Stomach smooth muscle (tissue), 2 donors: Measurements from ENCODE around the gene BICD2.

Experiments used
- H3K27ac ChIP-seq: one replicate; pipeline ENCODE4 v1.7.0; 2013; ENCODE audit warnings: mild to moderate bottlenecking, low read length, inconsistent platforms
- H3K27me3 ChIP-seq, 2 donors: one replicate each; pipeline ENCODE4 v1.7.0; 2013; ENCODE audit warnings: low read length in 2 of 2; ENCODE audit not compliant: insufficient read depth in 2 of 2, control insufficient read depth in 1 of 2
- H3K36me3 ChIP-seq, 2 donors: one replicate each; pipeline ENCODE4 v1.7.0; 2013; ENCODE audit warnings: low read length in 2 of 2; ENCODE audit not compliant: control insufficient read depth in 2 of 2, insufficient read depth in 2 of 2
- H3K4me1 ChIP-seq: one replicate; pipeline ENCODE4 v1.7.0; 2013; ENCODE audit warnings: low read length; ENCODE audit not compliant: control insufficient read depth, insufficient read depth
- H3K4me3 ChIP-seq, 2 donors: one replicate each; pipeline ENCODE4 v1.7.0; 2013; ENCODE audit warnings: low read length in 2 of 2
- H3K9ac ChIP-seq, 2 donors: one replicate each; pipeline ENCODE4 v1.7.0; 2013; ENCODE audit warnings: low read length in 2 of 2, mild to moderate bottlenecking in 1 of 2
- H3K9me3 ChIP-seq, 2 donors: one replicate each; pipeline ENCODE4 v1.7.0; 2013; ENCODE audit warnings: low read length in 2 of 2; ENCODE audit not compliant: control insufficient read depth in 2 of 2
- donor health status: healthy.
- donor health status: Pancreatic carcinoma.

BICD2 gene

GRCh38 chr9:92718086-92719001 is 46.3 kb downstream of the BICD2 start:
- Histone ChIP-seq H3K9ac (no peak overlapping the region), H3K4me1 (no peaks in the 10 kb centered on the region), H3K4me3 (no peak overlapping the region), H3K27me3 (no peaks in the 10 kb centered on the region), H3K27ac (no peak overlapping the region), H3K36me3 (peaks cover 80% of the 10 kb centered on the region in 2 donors), H3K9me3 (no peaks in the 10 kb centered on the region)

GRCh38 chr9:92717201-92718085 is 47.2 kb downstream of the BICD2 start:
- no peak overlapping the region for H3K9ac ChIP-seq
- no peak overlapping the region for H3K4me3 ChIP-seq
- no peaks in the 10 kb centered on the region for H3K27me3 ChIP-seq
- no peaks in the 10 kb centered on the region for H3K9me3 ChIP-seq
- H3K36me3 ChIP-seq = peaks cover 81 to 82% of the 10 kb centered on the region in 2 donors
- H3K27ac ChIP-seq = no peak overlapping the region
- H3K4me1 ChIP-seq = no peaks in the 10 kb centered on the region

GRCh38 chr9:92716557-92716956 is 48.1 kb downstream of the BICD2 start:
- Histone ChIP-seq H3K9me3 (no peaks in the 10 kb centered on the region), H3K4me1 (no peaks in the 10 kb centered on the region), H3K9ac (no peak overlapping the region), H3K36me3 (peaks cover 73 to 76% of the 10 kb centered on the region in 2 donors), H3K27me3 (no peaks in the 10 kb centered on the region), H3K4me3 (no peak overlapping the region), H3K27ac (no peak overlapping the region)

- H3K9me3 ChIP-seq = no peaks in the 10 kb centered on the region
- no peaks in the 10 kb centered on the region for H3K4me1 ChIP-seq
- H3K27ac ChIP-seq = no peak overlapping the region
These were observed 49.0 kb downstream of the BICD2 start for GRCh38 chr9:92715488-92716231.

GRCh38 chr9:92714787-92715487 is 49.7 kb downstream of the BICD2 start:
- peaks cover 70 to 71% of the 10 kb centered on the region in 2 donors for H3K36me3 ChIP-seq
- no peaks in the 10 kb centered on the region for H3K27me3 ChIP-seq
- H3K9ac ChIP-seq = no peak overlapping the region
- no peaks in the 10 kb centered on the region for H3K9me3 ChIP-seq
- no peak overlapping the region for H3K27ac ChIP-seq
- no peaks in the 10 kb centered on the region for H3K4me1 ChIP-seq
- H3K4me3 ChIP-seq = no peak overlapping the region

More at GRCh38 chr9:92715488-92716231, 49.0 kb downstream of the BICD2 start:
- Histone ChIP-seq H3K9ac (no peak overlapping the region), H3K27me3 (no peaks in the 10 kb centered on the region), H3K4me3 (no peak overlapping the region), H3K36me3 (peaks cover 70 to 78% of the 10 kb centered on the region in 2 donors)

- no peak overlapping the region for H3K27ac ChIP-seq
- no peaks in the 10 kb centered on the region for H3K9me3 ChIP-seq
- no peak overlapping the region for H3K4me3 ChIP-seq
- H3K36me3 ChIP-seq = peaks cover 65 to 69% of the 10 kb centered on the region in 2 donors
- H3K4me1 ChIP-seq = no peaks in the 10 kb centered on the region
- no peak overlapping the region for H3K9ac ChIP-seq
- H3K27me3 ChIP-seq = no peaks in the 10 kb centered on the region
These were observed 50.6 kb downstream of the BICD2 start for GRCh38 chr9:92714016-92714415.

- Histone ChIP-seq H3K4me3 (no peak overlapping the region), H3K27ac (no peak overlapping the region), H3K27me3 (no peaks in the 10 kb centered on the region), H3K9ac (no peak overlapping the region), H3K4me1 (no peaks in the 10 kb centered on the region), H3K36me3 (peaks cover 60 to 67% of the 10 kb centered on the region in 2 donors), H3K9me3 (no peaks in the 10 kb centered on the region)
These were observed 51.1 kb downstream of the BICD2 start for GRCh38 chr9:92713528-92713927.

- Histone ChIP-seq H3K27me3 (no peaks in the 10 kb centered on the region), H3K9ac (no peak overlapping the region), H3K9me3 (no peaks in the 10 kb centered on the region), H3K27ac (no peak overlapping the region), H3K36me3 (peaks cover 55 to 59% of the 10 kb centered on the region in 2 donors), H3K4me3 (no peak overlapping the region), H3K4me1 (no peaks in the 10 kb centered on the region)
These were observed 51.9 kb downstream of the BICD2 start for GRCh38 chr9:92712767-92713166.

- H3K9me3 ChIP-seq = no peaks in the 10 kb centered on the region
- no peaks in the 10 kb centered on the region for H3K4me1 ChIP-seq
- no peak overlapping the region for H3K9ac ChIP-seq
- no peak overlapping the region for H3K4me3 ChIP-seq
- peaks cover 45 to 54% of the 10 kb centered on the region in 2 donors for H3K36me3 ChIP-seq
- no peak overlapping the region for H3K27ac ChIP-seq
- H3K27me3 ChIP-seq = no peaks in the 10 kb centered on the region
These were observed 52.8 kb downstream of the BICD2 start for GRCh38 chr9:92711844-92712243.

- no peaks in the 10 kb centered on the region for H3K27me3 ChIP-seq
- H3K4me1 ChIP-seq = no peaks in the 10 kb centered on the region
- no peak overlapping the region for H3K9ac ChIP-seq
- peaks cover 44 to 52% of the 10 kb centered on the region in 2 donors for H3K36me3 ChIP-seq
- no peaks in the 10 kb centered on the region for H3K9me3 ChIP-seq
- H3K4me3 ChIP-seq = no peak overlapping the region
- no peak overlapping the region for H3K27ac ChIP-seq
These were observed 53.5 kb downstream of the BICD2 start for GRCh38 chr9:92711146-92711545.
